ENCODE data around the gene RPL41.

GRCh38 chr12:56137853-56138571, 21.6 kb downstream of the RPL41 start:
- TF ChIP-seq CTCF (IDR thresholded peaks at IDR 0.05) (no peak), EP300 (IDR thresholded peaks at IDR 0.05) (no peak), POLR2A (IDR thresholded peaks at IDR 0.05) (no peak), POLR2AphosphoS5 (IDR thresholded peaks at IDR 0.05) (no peak)

Measured in sigmoid colon (tissue), 4 donors.